WERI-Rb-1 (cell line): Measurements from ENCODE around the gene DCLK1.

Source experiments
- DNase-seq: peaks from one replicate; pipeline ENCODE4 v3.0.0-alpha.2; 2020
- H3K27ac ChIP-seq: fragments of 250-450 bp; sonication (Bioruptor Pico); 2 replicates; pipeline ENCODE4 v1.5.1; 2020; ENCODE audit warnings: mild to moderate bottlenecking, moderate library complexity
- H3K27me3 ChIP-seq: fragments of 250-450 bp; sonication (Bioruptor Pico); 2 replicates; pipeline ENCODE4 v1.5.1; 2021; ENCODE audit warnings: mild to moderate bottlenecking, low read depth, moderate library complexity; ENCODE audit not compliant: insufficient read depth, severe bottlenecking
- H3K36me3 ChIP-seq: fragments of 250-450 bp; sonication (Bioruptor Pico); 2 replicates; pipeline ENCODE4 v1.5.1; 2020; ENCODE audit warnings: mild to moderate bottlenecking, moderate library complexity
- H3K4me3 ChIP-seq: 2 replicates; pipeline ENCODE4 v1.5.1; 2011; ENCODE audit warnings: low read depth, mild to moderate bottlenecking, control low read depth, low read length
- H3K9me3 ChIP-seq: fragments of 250-450 bp; sonication (Bioruptor Pico); 2 replicates; pipeline ENCODE4 v1.5.1; 2021; ENCODE audit warnings: mild to moderate bottlenecking, moderate library complexity; ENCODE audit not compliant: severe bottlenecking
- TF ChIP-seq, protein P1 (sequence below): IDR thresholded peaks from 2 replicates; pipeline ENCODE4 v1.5.1; 2011; ENCODE audit warnings: low read depth, mild to moderate bottlenecking, control low read depth, inconsistent platforms, low read length

DCLK1 gene

DNA sequence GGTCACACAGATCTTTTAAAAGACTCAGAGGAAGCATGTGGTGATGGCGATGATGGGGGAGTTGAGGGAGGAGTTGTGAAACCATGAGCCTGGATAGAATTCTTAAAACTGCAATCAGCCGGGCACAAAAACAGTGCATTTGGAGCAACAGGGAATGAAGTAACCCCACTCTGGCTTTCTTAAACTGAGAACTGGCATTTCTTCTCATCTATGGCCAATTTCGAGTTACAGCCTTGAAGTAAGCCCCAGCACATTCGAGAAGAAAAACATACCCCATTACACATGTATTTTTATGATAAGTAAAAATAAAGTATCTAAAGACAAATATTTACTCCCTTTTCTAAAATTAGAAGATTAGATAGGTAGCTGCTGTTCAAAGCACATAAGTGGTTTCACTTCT lies 70.1 kb downstream of the DCLK1 start:
- Histone ChIP-seq H3K9me3 (no peaks in the 10 kb centered on the region), H3K36me3 (no peaks in the 10 kb centered on the region), H3K4me3 (no peak overlapping the region), H3K27ac (no peak overlapping the region), H3K27me3 (no peaks in the 10 kb centered on the region)
- TF ChIP-seq, protein P1, sequence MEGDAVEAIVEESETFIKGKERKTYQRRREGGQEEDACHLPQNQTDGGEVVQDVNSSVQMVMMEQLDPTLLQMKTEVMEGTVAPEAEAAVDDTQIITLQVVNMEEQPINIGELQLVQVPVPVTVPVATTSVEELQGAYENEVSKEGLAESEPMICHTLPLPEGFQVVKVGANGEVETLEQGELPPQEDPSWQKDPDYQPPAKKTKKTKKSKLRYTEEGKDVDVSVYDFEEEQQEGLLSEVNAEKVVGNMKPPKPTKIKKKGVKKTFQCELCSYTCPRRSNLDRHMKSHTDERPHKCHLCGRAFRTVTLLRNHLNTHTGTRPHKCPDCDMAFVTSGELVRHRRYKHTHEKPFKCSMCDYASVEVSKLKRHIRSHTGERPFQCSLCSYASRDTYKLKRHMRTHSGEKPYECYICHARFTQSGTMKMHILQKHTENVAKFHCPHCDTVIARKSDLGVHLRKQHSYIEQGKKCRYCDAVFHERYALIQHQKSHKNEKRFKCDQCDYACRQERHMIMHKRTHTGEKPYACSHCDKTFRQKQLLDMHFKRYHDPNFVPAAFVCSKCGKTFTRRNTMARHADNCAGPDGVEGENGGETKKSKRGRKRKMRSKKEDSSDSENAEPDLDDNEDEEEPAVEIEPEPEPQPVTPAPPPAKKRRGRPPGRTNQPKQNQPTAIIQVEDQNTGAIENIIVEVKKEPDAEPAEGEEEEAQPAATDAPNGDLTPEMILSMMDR, result no peak
- DNase-seq, result no peak

DNA sequence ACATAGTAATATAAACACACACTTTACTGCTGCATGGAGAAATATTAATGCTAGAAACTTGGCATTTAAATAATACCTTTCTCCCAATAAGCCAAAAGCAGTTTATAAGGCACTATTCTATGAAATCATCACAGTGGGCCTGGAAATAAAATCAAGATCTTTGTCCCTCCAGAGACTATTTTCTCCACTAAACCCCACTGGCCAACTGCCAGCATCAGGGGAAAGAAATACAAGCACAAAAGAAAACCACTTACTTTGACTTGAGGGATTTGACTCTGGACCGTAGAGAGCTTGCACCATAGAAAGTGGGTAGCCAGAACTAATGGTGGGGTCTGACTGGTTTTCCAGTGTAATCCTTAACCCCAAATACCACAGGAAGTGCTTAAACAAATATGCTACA lies 71.9 kb downstream of the DCLK1 start:
- Histone ChIP-seq H3K27ac (no peak overlapping the region), H3K4me3 (no peak overlapping the region), H3K36me3 (no peaks in the 10 kb centered on the region), H3K9me3 (no peaks in the 10 kb centered on the region), H3K27me3 (no peaks in the 10 kb centered on the region)
- TF ChIP-seq, protein P1, result no peak
- DNase-seq, result no peak

DNA sequence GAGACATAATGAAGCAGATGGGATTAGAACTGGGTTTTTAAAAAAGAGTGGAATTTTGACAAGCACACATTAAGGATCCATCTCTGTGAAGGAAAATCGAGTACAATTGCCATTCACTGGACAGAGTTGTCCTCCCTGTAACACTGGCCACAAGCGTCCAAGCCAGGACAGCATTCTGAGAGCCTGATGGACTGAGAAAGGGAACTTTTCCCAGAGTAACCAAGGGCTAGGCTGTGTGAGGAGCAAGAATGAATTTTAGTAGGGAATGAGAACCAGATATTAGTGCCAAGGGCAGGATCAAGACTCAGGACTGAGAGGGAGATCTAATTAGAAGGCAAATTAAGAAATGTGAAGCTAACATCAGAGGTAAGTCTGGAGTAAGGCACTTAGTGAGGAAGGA lies 73.1 kb downstream of the DCLK1 start:
- DNase-seq, result no peak
- no peaks in the 10 kb centered on the region for H3K36me3 ChIP-seq

DNA sequence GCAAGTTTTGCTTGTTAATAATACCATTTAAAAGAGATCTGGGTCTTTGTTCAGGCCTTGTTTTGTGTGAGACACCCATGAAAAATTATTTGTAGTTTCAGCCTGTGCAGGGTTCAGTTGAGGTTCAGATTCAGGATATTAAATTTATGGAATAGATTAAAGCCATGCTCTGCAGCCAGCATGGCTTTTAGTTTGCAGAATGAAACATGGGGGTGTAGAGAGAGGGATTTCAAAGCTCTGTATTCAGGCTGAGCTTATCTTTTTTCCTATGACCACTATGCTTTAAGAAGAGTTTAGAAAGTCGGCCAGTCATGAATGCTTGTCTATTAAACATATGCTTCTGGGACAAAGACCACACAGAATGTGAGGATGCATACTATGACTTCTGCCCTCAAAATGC lies 73.6 kb downstream of the DCLK1 start:
- Histone ChIP-seq H3K36me3 (no peaks in the 10 kb centered on the region), H3K27ac (no peak overlapping the region)
- no peak for DNase-seq

More for the DNA sequence above, 73.1 kb downstream of the DCLK1 start:
- Histone ChIP-seq H3K27me3 (no peaks in the 10 kb centered on the region), H3K9me3 (no peaks in the 10 kb centered on the region), H3K4me3 (no peak overlapping the region), H3K27ac (no peak overlapping the region)
- TF ChIP-seq, protein P1, result no peak

DNA sequence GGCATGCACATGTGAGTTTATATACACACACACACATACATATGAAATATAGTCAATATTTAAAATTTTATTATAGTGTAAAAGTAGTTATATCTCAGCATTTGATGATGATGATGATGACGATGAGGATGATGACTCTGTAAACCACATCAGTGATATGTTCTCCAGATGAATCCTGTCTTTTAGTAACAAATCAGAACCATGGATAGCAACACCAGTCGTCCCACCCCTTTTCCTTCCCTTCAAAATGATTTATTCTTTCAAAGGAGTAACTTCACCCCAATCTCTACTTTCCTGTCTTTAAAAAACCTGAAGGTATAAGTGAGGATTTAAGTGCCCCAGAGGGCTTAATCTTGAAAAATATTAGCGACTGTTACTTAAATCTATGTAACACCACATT lies 74.1 kb downstream of the DCLK1 start:
- Histone ChIP-seq H3K9me3 (no peaks in the 10 kb centered on the region), H3K27me3 (no peaks in the 10 kb centered on the region), H3K36me3 (no peaks in the 10 kb centered on the region), H3K4me3 (no peak overlapping the region), H3K27ac (no peak overlapping the region)
- DNase-seq, result no peak
- TF ChIP-seq, protein P1, result no peak

More for the DNA sequence above, 73.6 kb downstream of the DCLK1 start:
- H3K9me3 ChIP-seq, result no peaks in the 10 kb centered on the region
- TF ChIP-seq, protein P1, result no peak
- H3K27me3 ChIP-seq, result no peaks in the 10 kb centered on the region
- H3K4me3 ChIP-seq, result no peak overlapping the region

DNA sequence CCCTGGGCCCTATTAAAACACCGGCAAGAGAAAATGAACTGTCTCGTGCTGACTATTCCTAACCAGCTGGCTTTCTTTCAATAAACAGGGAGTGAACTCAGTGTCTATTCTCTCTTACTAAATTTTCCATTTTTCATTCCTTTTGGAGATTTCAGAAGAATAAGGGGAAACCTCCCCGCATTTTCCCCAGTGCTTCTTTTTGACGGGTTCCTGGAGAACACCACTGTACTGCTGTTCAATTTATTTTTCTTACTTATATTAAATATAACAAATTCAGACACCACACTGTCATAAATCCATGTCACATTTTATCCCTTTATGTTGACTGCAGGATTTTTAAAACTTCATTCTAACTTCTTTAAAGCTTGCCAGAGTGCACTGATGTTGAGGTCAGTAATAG lies 75.8 kb downstream of the DCLK1 start:
- no peaks in the 10 kb centered on the region for H3K27me3 ChIP-seq
- no peaks in the 10 kb centered on the region for H3K36me3 ChIP-seq
- TF ChIP-seq, protein P1, result no peak
- no peak overlapping the region for H3K27ac ChIP-seq
- DNase-seq, result no peak
- no peak overlapping the region for H3K4me3 ChIP-seq
- H3K9me3 ChIP-seq, result no peaks in the 10 kb centered on the region
